GM12878 (cell line): ENCODE data around the gene CTSW. TPM values are rescaled to one million over a fixed set of nuclear protein-coding genes. Genes with fewer than 3 reads are reported as not detected.

Experiments
- ATAC-seq: fragments of 200-7000 bp; cut with Tn5 transposase; 3 replicates; pipeline ENCODE4 v1.9.1; 2020; ENCODE audit warnings: mild to moderate bottlenecking, moderate library complexity
- BruUV-seq: library from RNA; stranded (reverse); fragments of 400-500 nt; replicated peaks from 2 replicates; lab custom pipeline; 2021; lab: Mats Ljungman, UMichigan
- CTCF ChIA-PET: fragments of 300-600 bp; sonication (Branson Sonifier 250); formaldehyde crosslinking; extraction: SDS; loops from one replicate; lab custom pipeline; 2021; ENCODE audit warnings: inconsistent platforms; lab: Yijun Ruan, JAX
- POLR2A ChIA-PET: fragments of 350-600 bp; formaldehyde crosslinking; extraction: SDS; loops from one replicate; lab custom pipeline; 2021; ENCODE audit warnings: inconsistent platforms; lab: Charles Lee
- RAD21 ChIA-PET: fragments of 300-600 bp; sonication (Branson Sonifier 250); formaldehyde crosslinking; loops from one replicate; lab custom pipeline; 2023; ENCODE audit warnings: antibody characterized with exemption; ENCODE audit not compliant: unreplicated experiment; lab: Charles Lee
- SMC1A ChIA-PET: fragments of 300-600 bp; sonication (Branson Sonifier 250); formaldehyde crosslinking; loops from one replicate; lab custom pipeline; 2023; ENCODE audit not compliant: unreplicated experiment, uncharacterized antibody; lab: Charles Lee
- DNase-seq: peaks from one replicate; pipeline ENCODE4 v3.0.0-alpha.2; 2011; ENCODE audit warnings: low read depth, low spot score
- FAIRE-seq: peaks from 3 replicates; lab custom pipeline; 2011; peaks lifted over from hg19 to GRCh38; lab: Jason Lieb, UNC
- H2AFZ ChIP-seq: 2 replicates; pipeline ENCODE4 v1.6.0; 2011; ENCODE audit warnings: low read depth, low read length, control low read depth; ENCODE audit not compliant: control insufficient read depth
- H3K27ac ChIP-seq: 2 replicates; pipeline ENCODE4 v1.5.1; 2011; ENCODE audit warnings: control low read depth; ENCODE audit not compliant: control insufficient read depth, insufficient read depth
- H3K27me3 ChIP-seq, 2 experiments: replicated peaks in 1 of 2; 2 replicates each; pipeline versions ENCODE4 v1.6.0 to v1.6.1; 2011; ENCODE audit warnings: low read length in 1 of 2; ENCODE audit not compliant: control insufficient read depth in 2 of 2, insufficient read depth in 2 of 2
- H3K36me3 ChIP-seq, 2 experiments: 2 replicates each; pipeline ENCODE4 v1.5.1; 2011; ENCODE audit warnings: low read length in 1 of 2; ENCODE audit not compliant: control insufficient read depth in 2 of 2, insufficient read depth in 2 of 2
- H3K4me1 ChIP-seq: 2 replicates; pipeline ENCODE4 v1.6.1; 2011; ENCODE audit warnings: mild to moderate bottlenecking, low read length, moderate library complexity, mixed read lengths; ENCODE audit not compliant: control insufficient read depth, insufficient read depth
- H3K4me2 ChIP-seq: 2 replicates; pipeline ENCODE4 v1.6.0; 2011; ENCODE audit warnings: control low read depth; ENCODE audit not compliant: control insufficient read depth, insufficient read depth
- H3K4me3 ChIP-seq: fragments of 200-600 bp; sonication (generic); 2 replicates; pipeline ENCODE4 v1.5.1; 2016
- H3K79me2 ChIP-seq: 2 replicates; pipeline ENCODE4 v1.6.0; 2011; ENCODE audit warnings: low read length; ENCODE audit not compliant: control insufficient read depth, insufficient read depth
- H3K9ac ChIP-seq: 2 replicates; pipeline ENCODE4 v1.8.0; 2011; ENCODE audit warnings: low read length, control low read depth, mixed read lengths; ENCODE audit not compliant: control insufficient read depth, insufficient read depth
- H3K9me3 ChIP-seq: replicated peaks from 3 replicates; pipeline ENCODE4 v1.5.1; 2011; ENCODE audit warnings: mild to moderate bottlenecking, low read length; ENCODE audit not compliant: control insufficient read depth, insufficient read depth
- H4K20me1 ChIP-seq: 2 replicates; pipeline ENCODE4 v1.6.0; 2011; ENCODE audit not compliant: control insufficient read depth, insufficient read depth
- BMI1 ChIP-seq: fragments of 450-650 bp; IDR thresholded peaks from 2 replicates; pipeline ENCODE4 v1.6.1; 2016; ENCODE audit warnings: mild to moderate bottlenecking, moderate library complexity, borderline replicate concordance
- CBX5 ChIP-seq: sonication (generic); IDR thresholded peaks from 2 replicates; pipeline ENCODE4 v1.6.1; 2016; ENCODE audit warnings: low read depth, moderate library complexity, mild to moderate bottlenecking, inconsistent platforms
- JUNB ChIP-seq: IDR thresholded peaks from 2 replicates; pipeline ENCODE4 v1.6.1; 2016; ENCODE audit warnings: antibody characterized with exemption, mild to moderate bottlenecking
- NBN ChIP-seq: fragments of 450-650 bp; IDR thresholded peaks from 2 replicates; pipeline ENCODE4 v1.6.1; 2016
- NFIC ChIP-seq: IDR thresholded peaks from 2 replicates; pipeline ENCODE4 v1.6.1; 2012; ENCODE audit warnings: low read depth, mild to moderate bottlenecking, inconsistent platforms, low read length, moderate library complexity
- NR2C2 ChIP-seq: IDR thresholded peaks from 2 replicates; pipeline ENCODE4 v1.6.1; 2011; ENCODE audit warnings: borderline replicate concordance, low read depth; ENCODE audit not compliant: control insufficient read depth, insufficient read length
- POLR2A ChIP-seq: IDR thresholded peaks from 2 replicates; pipeline ENCODE4 v1.6.1; 2011; ENCODE audit warnings: low read depth, mild to moderate bottlenecking, low read length
- RCOR1 ChIP-seq: conservative IDR thresholded peaks from 2 replicates; pipeline ENCODE4 v1.6.1; 2012; ENCODE audit warnings: low read depth, low read length, improper control_type of control experiment
- SRF ChIP-seq, 2 experiments: IDR thresholded peaks; 2 replicates each; pipeline ENCODE4 v1.6.1; 2011; ENCODE audit warnings: low read depth in 2 of 2, low read length in 2 of 2, mild to moderate bottlenecking in 1 of 2, moderate library complexity in 1 of 2
- STAT3 ChIP-seq: IDR thresholded peaks from 2 replicates; pipeline ENCODE4 v1.6.1; 2011; ENCODE audit warnings: low read depth, low read length, improper control_type of control experiment
- SUZ12 ChIP-seq: fragments of 200-600 bp; sonication (generic); IDR thresholded peaks from one replicate; pipeline ENCODE4 v1.6.1; 2018; ENCODE audit warnings: antibody characterized with exemption, mild to moderate bottlenecking; ENCODE audit not compliant: unreplicated experiment
- ZBED1 ChIP-seq: IDR thresholded peaks from 2 replicates; pipeline ENCODE4 v1.6.1; 2016; ENCODE audit warnings: borderline replicate concordance
- WGBS: methylation state at CpG from one replicate; pipeline ENCODE4 v1.1.6; 2016; ENCODE audit warnings: low lambda C conversion rate; ENCODE audit not compliant: insufficient replicate concordance, insufficient coverage; ENCODE audit errors: missing lambda C conversion rate; 5-methylcytosine and 5-hydroxymethylcytosine counted together
- in situ Hi-C: fragments of 300-500 bp; cut with MboI; formaldehyde crosslinking; loops from 9 replicates; pipeline ENCODE4 v1.14.3; 2018; ENCODE audit warnings: mixed read lengths
- intact Hi-C: fragments of 100-400 bp; cut with micrococcal nuclease; formaldehyde crosslinking; loops from one replicate; pipeline ENCODE4 v1.14.2; 2022; ENCODE audit not compliant: unreplicated experiment
- polyA plus RNA-seq, 11 experiments: library from polyadenylated mRNA; depleted of rRNA in 4 of 11; unstranded in 6 of 11; stranded (reverse) in 5 of 11; fragments of >200 nt; fragmentation: Nextera tagmentation in 4 of 11; fragmentation: Illumina TruSeq in 1 of 11; extraction: Ambion mirVana in 4 of 11; extraction: Trizol in 1 of 11; gene quantifications; 1 replicate in 1 of 11; 2 replicates in 10 of 11; pipeline versions ENCODE4 v1.2.1 to v1.2.3, GENCODE V29; 2011 to 2016; ENCODE audit warnings: inconsistent platforms in 2 of 11, missing spikeins in 2 of 11, low read depth in 1 of 11
- total RNA-seq, 4 experiments: library from RNA; depleted of rRNA in 3 of 4; stranded (reverse); fragments of >200 nt in 3 of 4; fragmentation: Illumina TruSeq in 1 of 4; extraction: Trizol in 1 of 4; gene quantifications; 2 replicates each; pipeline versions ENCODE4 v1.2.1 to v1.2.3, GENCODE V29; 2013 to 2021
- TF ChIP-seq, protein P1 (sequence below): IDR thresholded peaks from 2 replicates; pipeline ENCODE4 v1.6.1; 2012; ENCODE audit warnings: mild to moderate bottlenecking, low read depth, low read length
- TF ChIP-seq, protein P2 (sequence below): IDR thresholded peaks from 2 replicates; pipeline ENCODE4 v1.6.1; 2012; ENCODE audit warnings: low read depth, low read length, improper control_type of control experiment
- TF ChIP-seq, protein P3 (sequence below): fragments of 450-650 bp; conservative IDR thresholded peaks from 2 replicates; pipeline ENCODE4 v1.6.1; 2017; ENCODE audit warnings: mild to moderate bottlenecking, moderate library complexity

CTSW gene
- total and polyA plus RNA-seq, 10 of the 15 experiments (the other 5 are each of a cell fraction or from before 2014, with no cell fraction given) = 0.53 to 12.0 (median 1.7) TPM

DNA sequence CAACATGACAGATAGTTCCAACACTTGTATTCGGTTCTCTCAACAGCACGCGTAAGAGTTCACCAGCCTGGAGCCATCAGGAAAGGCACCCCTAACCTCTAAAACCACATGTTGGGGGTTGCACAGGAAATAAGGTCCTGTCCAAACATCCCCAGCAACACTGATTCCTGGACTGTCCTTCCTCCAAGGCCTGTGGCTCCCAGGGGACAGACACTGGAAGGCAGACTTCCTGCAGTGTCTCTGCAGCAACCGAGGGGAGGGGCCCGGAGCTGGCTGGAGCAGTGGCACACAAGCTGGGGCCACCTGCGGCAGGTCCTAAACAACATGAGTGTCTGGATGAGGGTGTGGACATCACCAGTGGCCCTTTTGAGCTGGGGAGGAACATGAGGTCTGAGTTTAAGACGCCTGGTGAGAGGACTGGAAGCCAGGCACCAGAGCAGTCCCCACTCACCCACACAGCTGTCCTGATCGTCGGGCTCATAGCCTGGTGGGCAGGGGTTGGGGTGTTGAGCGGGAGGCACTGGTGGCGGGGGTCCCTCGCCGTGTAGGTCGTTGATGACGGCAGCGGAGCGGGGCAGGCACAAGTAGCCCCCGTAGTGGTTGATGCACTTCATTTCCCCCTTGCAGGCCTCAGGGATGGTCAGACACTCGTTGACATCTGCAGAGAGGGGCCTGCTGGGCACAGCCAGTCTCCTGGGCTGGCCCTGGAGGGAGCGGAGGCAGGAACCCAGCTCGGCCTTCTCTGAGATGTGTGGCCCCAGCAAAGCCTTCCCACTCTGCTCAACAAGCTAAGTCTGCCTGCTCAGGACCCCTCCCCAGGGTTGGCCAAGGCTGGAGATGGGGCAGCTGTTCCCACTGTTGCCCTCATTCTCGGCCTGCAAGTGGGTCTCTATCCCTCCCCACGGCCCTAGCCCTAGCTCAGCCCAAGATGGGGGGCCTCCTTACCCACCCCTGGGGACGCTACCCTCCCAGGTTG lies 8.6 kb upstream of the CTSW start:
- Histone ChIP-seq H3K4me1 (peaks cover 11% of the 10 kb centered on the region), H3K9ac (no peak overlapping the region), H3K4me3 (no peak overlapping the region), H2AFZ (no peak overlapping the region), H3K9me3 (no peaks in the 10 kb centered on the region), H4K20me1 (no peaks in the 10 kb centered on the region), H3K27ac (no peak overlapping the region), H3K79me2 (no peaks in the 10 kb centered on the region), H3K4me2 (no peak overlapping the region), H3K27me3 (no peaks in the 10 kb centered on the region), H3K36me3 (peaks cover 5 to 9% of the 10 kb centered on the region in 2 experiments; a peak in 3 of 4 replicates)
- POLR2A ChIA-PET = interaction anchor here (0.6 to 4.5 kb wide), 4 partner anchors 10 to 19 kb away, joined by 3 to 44 read pairs (median 4); partner anchors contain the start of genes CCDC85B, FIBP and MUS81
- RAD21 ChIA-PET = interaction anchor here (1.0 to 1.3 kb wide), 2 partner anchors 11 to 17 kb away, joined by 3 to 5 read pairs; partner anchors contain the start of genes FIBP and MUS81
- FAIRE-seq (no peak), ATAC-seq (peak; percentile 2; the same call in 1 of the 3 replicates), DNase-seq (no peak)
- CTCF ChIA-PET = interaction anchor here (1.1 to 4.5 kb wide), 5 partner anchors 11 to 91 kb away, joined by 3 to 41 read pairs (median 8); partner anchors contain the start of genes CCDC85B, CFL1, FIBP and MUS81
- no TSS peak for BruUV-seq
- intact Hi-C loops (no loop called here), in situ Hi-C loops (loop anchor here (25.0 kb wide), 1 partner anchor 1634 kb away; the partner anchor contains the start of genes DNAJC4, FKBP2, NUDT22 and PPP1R14B)
- 41% methylated on average over 24 of the region's 24 CpGs for WGBS
- SMC1A ChIA-PET = interaction anchor here (1.4 to 2.3 kb wide), 3 partner anchors 11 to 19 kb away, joined by 4 to 7 read pairs (median 6); partner anchors contain the start of genes CCDC85B and MUS81
- no peak for TF ChIP-seq NR2C2
- TF ChIP-seq, protein P1, sequence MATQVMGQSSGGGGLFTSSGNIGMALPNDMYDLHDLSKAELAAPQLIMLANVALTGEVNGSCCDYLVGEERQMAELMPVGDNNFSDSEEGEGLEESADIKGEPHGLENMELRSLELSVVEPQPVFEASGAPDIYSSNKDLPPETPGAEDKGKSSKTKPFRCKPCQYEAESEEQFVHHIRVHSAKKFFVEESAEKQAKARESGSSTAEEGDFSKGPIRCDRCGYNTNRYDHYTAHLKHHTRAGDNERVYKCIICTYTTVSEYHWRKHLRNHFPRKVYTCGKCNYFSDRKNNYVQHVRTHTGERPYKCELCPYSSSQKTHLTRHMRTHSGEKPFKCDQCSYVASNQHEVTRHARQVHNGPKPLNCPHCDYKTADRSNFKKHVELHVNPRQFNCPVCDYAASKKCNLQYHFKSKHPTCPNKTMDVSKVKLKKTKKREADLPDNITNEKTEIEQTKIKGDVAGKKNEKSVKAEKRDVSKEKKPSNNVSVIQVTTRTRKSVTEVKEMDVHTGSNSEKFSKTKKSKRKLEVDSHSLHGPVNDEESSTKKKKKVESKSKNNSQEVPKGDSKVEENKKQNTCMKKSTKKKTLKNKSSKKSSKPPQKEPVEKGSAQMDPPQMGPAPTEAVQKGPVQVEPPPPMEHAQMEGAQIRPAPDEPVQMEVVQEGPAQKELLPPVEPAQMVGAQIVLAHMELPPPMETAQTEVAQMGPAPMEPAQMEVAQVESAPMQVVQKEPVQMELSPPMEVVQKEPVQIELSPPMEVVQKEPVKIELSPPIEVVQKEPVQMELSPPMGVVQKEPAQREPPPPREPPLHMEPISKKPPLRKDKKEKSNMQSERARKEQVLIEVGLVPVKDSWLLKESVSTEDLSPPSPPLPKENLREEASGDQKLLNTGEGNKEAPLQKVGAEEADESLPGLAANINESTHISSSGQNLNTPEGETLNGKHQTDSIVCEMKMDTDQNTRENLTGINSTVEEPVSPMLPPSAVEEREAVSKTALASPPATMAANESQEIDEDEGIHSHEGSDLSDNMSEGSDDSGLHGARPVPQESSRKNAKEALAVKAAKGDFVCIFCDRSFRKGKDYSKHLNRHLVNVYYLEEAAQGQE = no peak
- TF ChIP-seq, protein P2, sequence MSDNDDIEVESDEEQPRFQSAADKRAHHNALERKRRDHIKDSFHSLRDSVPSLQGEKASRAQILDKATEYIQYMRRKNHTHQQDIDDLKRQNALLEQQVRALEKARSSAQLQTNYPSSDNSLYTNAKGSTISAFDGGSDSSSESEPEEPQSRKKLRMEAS = no peak
- TF ChIP-seq CBX5 = no peak
- TF ChIP-seq STAT3 = no peak
- TF ChIP-seq BMI1 = no peak
- no peak for TF ChIP-seq JUNB
- peak; percentile 8; the same call in 1 of the 2 replicates for TF ChIP-seq POLR2A
- TF ChIP-seq NBN = no peak
- TF ChIP-seq SRF (IDR thresholded peaks at IDR 0.05; ENCODE audit: low read depth in 2 of 2, low read length in 2 of 2) = no peak
- TF ChIP-seq NFIC = no peak
- TF ChIP-seq, protein P3, sequence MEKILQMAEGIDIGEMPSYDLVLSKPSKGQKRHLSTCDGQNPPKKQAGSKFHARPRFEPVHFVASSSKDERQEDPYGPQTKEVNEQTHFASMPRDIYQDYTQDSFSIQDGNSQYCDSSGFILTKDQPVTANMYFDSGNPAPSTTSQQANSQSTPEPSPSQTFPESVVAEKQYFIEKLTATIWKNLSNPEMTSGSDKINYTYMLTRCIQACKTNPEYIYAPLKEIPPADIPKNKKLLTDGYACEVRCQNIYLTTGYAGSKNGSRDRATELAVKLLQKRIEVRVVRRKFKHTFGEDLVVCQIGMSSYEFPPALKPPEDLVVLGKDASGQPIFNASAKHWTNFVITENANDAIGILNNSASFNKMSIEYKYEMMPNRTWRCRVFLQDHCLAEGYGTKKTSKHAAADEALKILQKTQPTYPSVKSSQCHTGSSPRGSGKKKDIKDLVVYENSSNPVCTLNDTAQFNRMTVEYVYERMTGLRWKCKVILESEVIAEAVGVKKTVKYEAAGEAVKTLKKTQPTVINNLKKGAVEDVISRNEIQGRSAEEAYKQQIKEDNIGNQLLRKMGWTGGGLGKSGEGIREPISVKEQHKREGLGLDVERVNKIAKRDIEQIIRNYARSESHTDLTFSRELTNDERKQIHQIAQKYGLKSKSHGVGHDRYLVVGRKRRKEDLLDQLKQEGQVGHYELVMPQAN = no peak
- no peak for TF ChIP-seq ZBED1
- no peak for TF ChIP-seq RCOR1
- no peak for TF ChIP-seq SUZ12
